ENCODE measurements around the gene PLOD3.
"Not testable (repeated sequence)": the region's sequence is repeated elsewhere in the genome, so short reads cannot be mapped to it uniquely, and the experiment has no call there.

PLOD3 gene

GRCh38 chr7:101217388-101218235 lies at the start of gene PLOD3, which contains the start of gene ZNHIT1:
Gene PLOD3, minus strand, starts transcription at chr7:101217581. Its CDS starts 307 bp downstream, at chr7:101217274.
Gene ZNHIT1, plus strand, starts transcription at chr7:101218165. Its CDS starts 31 bp downstream, at chr7:101218196.
- in situ Hi-C loops (cut with HindIII; ENCODE audit: low sequenced_read_pairs) = loop anchor here (5.0 kb wide), 2 partner anchors 55 to 60 kb away; no protein-coding TSS in a partner anchor

- in situ Hi-C loops (cut with HindIII; ENCODE audit: low sequenced_read_pairs) = no loop called here
Observed at GRCh38 chr7:101265622-101266516, 48.5 kb upstream of the PLOD3 start.

GRCh38 chr7:101264102-101264706 lies 46.8 kb upstream of the PLOD3 start:
- in situ Hi-C loops (cut with HindIII; ENCODE audit: low sequenced_read_pairs) = not testable (repeated sequence)

GRCh38 chr7:101258243-101258731 lies 40.9 kb upstream of the PLOD3 start:
- in situ Hi-C loops (cut with HindIII; ENCODE audit: low sequenced_read_pairs) = loop anchor here (5.0 kb wide), 1 partner anchor 101 kb away; no protein-coding TSS in a partner anchor

GRCh38 chr7:101255796-101256195 lies 38.4 kb upstream of the PLOD3 start:
- in situ Hi-C loops (cut with HindIII; ENCODE audit: low sequenced_read_pairs) = loop anchor here (5.0 kb wide), 1 partner anchor 98 kb away; no protein-coding TSS in a partner anchor

- in situ Hi-C loops (cut with HindIII; ENCODE audit: low sequenced_read_pairs) = not testable (repeated sequence)
Observed at GRCh38 chr7:101253199-101253598, 35.8 kb upstream of the PLOD3 start.

GRCh38 chr7:101251871-101252659 lies 34.7 kb upstream of the PLOD3 start:
- in situ Hi-C loops (cut with HindIII; ENCODE audit: low sequenced_read_pairs) = no loop called here

GRCh38 chr7:101250324-101250723 lies 32.9 kb upstream of the PLOD3 start:
- in situ Hi-C loops (cut with HindIII; ENCODE audit: low sequenced_read_pairs) = no loop called here

GRCh38 chr7:101248276-101248675 lies 30.9 kb upstream of the PLOD3 start:
- in situ Hi-C loops (cut with HindIII; ENCODE audit: low sequenced_read_pairs) = loop anchor here (5.0 kb wide), 1 partner anchor 54 kb away; no protein-coding TSS in a partner anchor

- in situ Hi-C loops (cut with HindIII; ENCODE audit: low sequenced_read_pairs) = loop anchor here (5.0 kb wide), 1 partner anchor 57 kb away; no protein-coding TSS in a partner anchor
Observed at GRCh38 chr7:101245147-101245668, 27.8 kb upstream of the PLOD3 start.

- in situ Hi-C loops (cut with HindIII; ENCODE audit: low sequenced_read_pairs) = loop anchor here (5.0 kb wide), 1 partner anchor 58 kb away; no protein-coding TSS in a partner anchor
Observed at GRCh38 chr7:101244375-101245146, 27.2 kb upstream of the PLOD3 start, which contains the start of gene FIS1. Gene FIS1, minus strand, starts transcription at chr7:101245081. Its CDS starts 77 bp downstream, at chr7:101245004.

GRCh38 chr7:101243646-101244374 lies 26.4 kb upstream of the PLOD3 start:
- in situ Hi-C loops (cut with HindIII; ENCODE audit: low sequenced_read_pairs) = no loop called here

GRCh38 chr7:101241443-101242349 lies 24.3 kb upstream of the PLOD3 start:
- in situ Hi-C loops (cut with HindIII; ENCODE audit: low sequenced_read_pairs) = no loop called here

GRCh38 chr7:101241015-101241363 lies 23.6 kb upstream of the PLOD3 start:
- in situ Hi-C loops (cut with HindIII; ENCODE audit: low sequenced_read_pairs) = no loop called here

- in situ Hi-C loops (cut with HindIII; ENCODE audit: low sequenced_read_pairs) = no loop called here
Observed at GRCh38 chr7:101240226-101241014, 23.0 kb upstream of the PLOD3 start.

GRCh38 chr7:101239951-101240220 lies 22.5 kb upstream of the PLOD3 start:
- in situ Hi-C loops (cut with HindIII; ENCODE audit: low sequenced_read_pairs) = no loop called here
